Left lung (tissue), 10 donors: ENCODE results near the gene PRKCA. TPM values are rescaled to one million over a fixed set of nuclear protein-coding genes. Genes with fewer than 3 reads are reported as not detected.

ENCODE experiments used
- ATAC-seq: fragments of 200-7000 bp; cut with Tn5 transposase; one replicate; pipeline ENCODE4 v1.9.1; 2020; ENCODE audit warnings: moderate library complexity
- DNase-seq, 4 donors: peaks; one replicate each; pipeline ENCODE4 v3.0.0-alpha.2; 2013 to 2020
- H3K27ac ChIP-seq, 2 donors: fragments of 200-600 bp; sonication (generic) in 1 of 2; one replicate each; pipeline versions ENCODE4 v1.5.0 to v1.8.0; 2020 to 2021
- H3K27me3 ChIP-seq, 2 donors: fragments of 200-600 bp; sonication (generic) in 1 of 2; one replicate each; pipeline versions ENCODE4 v1.5.0 to v1.8.0; 2020 to 2021
- H3K36me3 ChIP-seq, 2 donors: fragments of 200-600 bp; sonication (generic) in 1 of 2; one replicate each; pipeline versions ENCODE4 v1.5.0 to v1.8.0; 2020 to 2021
- H3K4me1 ChIP-seq, 2 donors: fragments of 200-600 bp; one replicate each; pipeline ENCODE4 v1.8.0; 2021
- H3K4me3 ChIP-seq, 2 donors: fragments of 200-600 bp; sonication (generic) in 1 of 2; one replicate each; pipeline versions ENCODE4 v1.5.0 to v1.8.0; 2020 to 2021; ENCODE audit warnings: mild to moderate bottlenecking in 1 of 2
- H3K9me3 ChIP-seq, 2 donors: fragments of 200-600 bp; sonication (generic) in 1 of 2; one replicate each; pipeline versions ENCODE4 v1.5.0 to v1.8.0; 2020 to 2021
- CTCF ChIP-seq, 2 donors: fragments of 200-600 bp; sonication (generic) in 1 of 2; IDR thresholded peaks; one replicate each; pipeline versions ENCODE4 v1.5.0 to v1.8.0; 2021; ENCODE audit warnings: antibody characterized with exemption in 2 of 2
- intact Hi-C, 2 donors: fragments of 100-400 bp; cut with DNase I; formaldehyde crosslinking; loops; one replicate each; pipeline versions ENCODE4 v1.11.2 to v1.14.2; 2022
- polyA plus RNA-seq, 6 donors: library from polyadenylated mRNA; unstranded; fragments of 120-200 nt; gene quantifications; one replicate each; pipeline ENCODE4 v1.2.1, GENCODE V29; 2013; ENCODE audit not compliant: insufficient read length in 6 of 6
- total RNA-seq, 2 donors: library from RNA; stranded (reverse); fragmentation: NEBNext Ultra II Directional; extraction: Animal tissue kit (Norgen Biotek cat#: 25700); gene quantifications; one replicate each; pipeline ENCODE4 v1.2.1, GENCODE V29; 2021
- donor health status: DM: no; HTN: yes; CAD: no.
- donor health status: DM: no; HTN: no; CAD: no.

Gene PRKCA
- total and polyA plus RNA-seq, 8 donors: 16.4 to 30.4 (median 17.5) TPM

- no peak for TF ChIP-seq CTCF (IDR thresholded peaks at IDR 0.05)
- Histone ChIP-seq H3K27me3 (no peaks in the 10 kb centered on the region), H3K4me3 (no peak overlapping the region), H3K4me1 (no peaks in the 10 kb centered on the region), H3K36me3 (peaks cover 0 to 1% of the 10 kb centered on the region in 2 donors), H3K9me3 (no peaks in the 10 kb centered on the region), H3K27ac (no peak overlapping the region)
- ATAC-seq: no peak
- intact Hi-C loops: no loop called here
- peak in 1 of 4 donors; percentile 41 for DNase-seq
These were observed 445.3 kb downstream of the PRKCA start for GRCh38 chr17:66747578-66748275.

- DNase-seq (no peak), ATAC-seq (no peak)
- no peak overlapping the region for H3K4me3 ChIP-seq
- intact Hi-C loops: no loop called here
- no peak for TF ChIP-seq CTCF (IDR thresholded peaks at IDR 0.05)
- H3K9me3 ChIP-seq: no peaks in the 10 kb centered on the region
- no peaks in the 10 kb centered on the region for H3K36me3 ChIP-seq
- H3K27me3 ChIP-seq: no peaks in the 10 kb centered on the region
- no peaks in the 10 kb centered on the region for H3K4me1 ChIP-seq
- no peak overlapping the region for H3K27ac ChIP-seq
These were observed 446.2 kb downstream of the PRKCA start for GRCh38 chr17:66748578-66748977.

- Histone ChIP-seq H3K4me3 (no peak overlapping the region), H3K36me3 (no peaks in the 10 kb centered on the region), H3K27me3 (no peaks in the 10 kb centered on the region), H3K9me3 (no peaks in the 10 kb centered on the region), H3K4me1 (no peaks in the 10 kb centered on the region), H3K27ac (no peak overlapping the region)
- ATAC-seq: no peak
- intact Hi-C loops: no loop called here
- DNase-seq: peak in 1 of 4 donors; percentile 57
- TF ChIP-seq CTCF (IDR thresholded peaks at IDR 0.05): no peak
These were observed 446.9 kb downstream of the PRKCA start for GRCh38 chr17:66749217-66749832.

- H3K27me3 ChIP-seq: no peaks in the 10 kb centered on the region
- intact Hi-C loops: no loop called here
- no peaks in the 10 kb centered on the region for H3K4me1 ChIP-seq
- no peak overlapping the region for H3K4me3 ChIP-seq
- H3K36me3 ChIP-seq: peaks cover 0 to 1% of the 10 kb centered on the region in 2 donors
- no peak overlapping the region for H3K27ac ChIP-seq
- DNase-seq (no peak), ATAC-seq (no peak)
- no peaks in the 10 kb centered on the region for H3K9me3 ChIP-seq
- TF ChIP-seq CTCF (IDR thresholded peaks at IDR 0.05): no peak
These were observed 447.7 kb downstream of the PRKCA start for GRCh38 chr17:66750116-66750515.

GRCh38 chr17:66750781-66751543 is 448.5 kb downstream of the PRKCA start:
- DNase-seq (no peak), ATAC-seq (peak; percentile 78)

More at GRCh38 chr17:66750781-66751543, 448.5 kb downstream of the PRKCA start:
- H3K27me3 ChIP-seq: no peaks in the 10 kb centered on the region
- intact Hi-C loops: no loop called here
- no peaks in the 10 kb centered on the region for H3K9me3 ChIP-seq
- H3K36me3 ChIP-seq: peaks cover 0 to 6% of the 10 kb centered on the region in 2 donors
- no peak overlapping the region for H3K27ac ChIP-seq
- no peaks in the 10 kb centered on the region for H3K4me1 ChIP-seq
- no peak overlapping the region for H3K4me3 ChIP-seq
- no peak for TF ChIP-seq CTCF (IDR thresholded peaks at IDR 0.05)
